ENCODE measurements around the gene CROCC.

DNA sequence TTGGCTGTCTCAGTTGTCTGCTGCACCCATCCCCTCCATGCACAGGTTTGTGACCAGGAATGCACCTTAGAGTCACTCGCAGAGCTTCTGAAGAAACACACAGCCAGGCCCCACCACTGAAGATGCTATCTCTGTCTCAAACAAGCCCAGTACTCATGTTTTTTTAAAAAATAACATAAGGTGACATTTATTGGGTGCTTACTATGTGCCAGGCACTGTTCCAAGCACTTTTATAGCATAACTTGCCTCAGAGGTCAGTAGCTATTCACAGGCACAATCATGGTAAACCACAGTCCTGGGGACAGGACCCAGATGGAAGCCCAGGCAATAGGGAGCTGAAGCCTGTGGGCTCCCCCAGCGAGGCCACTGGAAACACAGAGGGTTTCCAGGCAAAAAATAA lies 98.8 kb downstream of the CROCC start:
- TF ChIP-seq, protein P1, sequence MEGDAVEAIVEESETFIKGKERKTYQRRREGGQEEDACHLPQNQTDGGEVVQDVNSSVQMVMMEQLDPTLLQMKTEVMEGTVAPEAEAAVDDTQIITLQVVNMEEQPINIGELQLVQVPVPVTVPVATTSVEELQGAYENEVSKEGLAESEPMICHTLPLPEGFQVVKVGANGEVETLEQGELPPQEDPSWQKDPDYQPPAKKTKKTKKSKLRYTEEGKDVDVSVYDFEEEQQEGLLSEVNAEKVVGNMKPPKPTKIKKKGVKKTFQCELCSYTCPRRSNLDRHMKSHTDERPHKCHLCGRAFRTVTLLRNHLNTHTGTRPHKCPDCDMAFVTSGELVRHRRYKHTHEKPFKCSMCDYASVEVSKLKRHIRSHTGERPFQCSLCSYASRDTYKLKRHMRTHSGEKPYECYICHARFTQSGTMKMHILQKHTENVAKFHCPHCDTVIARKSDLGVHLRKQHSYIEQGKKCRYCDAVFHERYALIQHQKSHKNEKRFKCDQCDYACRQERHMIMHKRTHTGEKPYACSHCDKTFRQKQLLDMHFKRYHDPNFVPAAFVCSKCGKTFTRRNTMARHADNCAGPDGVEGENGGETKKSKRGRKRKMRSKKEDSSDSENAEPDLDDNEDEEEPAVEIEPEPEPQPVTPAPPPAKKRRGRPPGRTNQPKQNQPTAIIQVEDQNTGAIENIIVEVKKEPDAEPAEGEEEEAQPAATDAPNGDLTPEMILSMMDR (IDR thresholded peaks at IDR 0.05): no peak
- TF ChIP-seq POLR2AphosphoS5 (IDR thresholded peaks at IDR 0.05; ENCODE audit: insufficient read depth in 1 of 2, low read depth in 1 of 2) (no peak), POLR2A (IDR thresholded peaks at IDR 0.05) (no peak)
